K562 (cell line): Measurements from ENCODE around the gene BMPR2. TPM values are rescaled to one million over a fixed set of nuclear protein-coding genes. Genes with fewer than 3 reads are reported as not detected.

Source experiments
- ATAC-seq: fragments of 200-7000 bp; cut with Tn5 transposase; 3 replicates; pipeline ENCODE4 v1.9.1; 2020; ENCODE audit warnings: moderate library complexity
- BruUV-seq: library from RNA; stranded (reverse); fragments of 400-500 nt; replicated peaks from 2 replicates; lab custom pipeline; 2021; lab: Mats Ljungman, UMichigan
- CTCF ChIA-PET: fragments of 300-600 bp; formaldehyde crosslinking; extraction: SDS; loops from one replicate; lab custom pipeline; 2021; ENCODE audit warnings: low intra/inter-chr PET ratio; lab: Yijun Ruan, JAX
- POLR2A ChIA-PET: fragments of 300-600, 350-650 bp; sonication (Branson Sonifier 250); formaldehyde crosslinking; extraction: SDS; loops from one replicate; lab custom pipeline; 2021; ENCODE audit warnings: antibody characterized with exemption, inconsistent platforms; lab: Yijun Ruan, JAX
- DNase-seq, 4 experiments: peaks; one replicate each; pipeline versions ENCODE4 v3.0.0 to v3.0.0-alpha.2; 2011 to 2018; ENCODE audit warnings: low spot score in 3 of 4, mixed read lengths in 3 of 4; ENCODE audit errors: extremely low read depth in 1 of 4
- FAIRE-seq: peaks from 2 replicates; lab custom pipeline; 2011; peaks lifted over from hg19 to GRCh38; lab: Jason Lieb, UNC
- H2AFZ ChIP-seq: 2 replicates; pipeline ENCODE4 v1.6.0; 2011; ENCODE audit warnings: low read depth, low read length, control low read depth, inconsistent platforms
- H3K27ac ChIP-seq: fragments of 200-600 bp; 3 replicates; pipeline ENCODE4 v1.8.0; 2011; ENCODE audit warnings: low read depth, mild to moderate bottlenecking, control low read depth, inconsistent platforms, low read length, moderate library complexity, mixed read lengths; ENCODE audit errors: extremely low read depth
- H3K27me3 ChIP-seq, 2 experiments: fragments of 300-600 bp in 1 of 2; 2 replicates in 1 of 2; 3 replicates in 1 of 2; pipeline versions ENCODE4 v1.6.0 to v1.8.0; 2011; ENCODE audit warnings: inconsistent platforms in 2 of 2, low read length in 2 of 2, mild to moderate bottlenecking in 1 of 2, mixed read lengths in 1 of 2, moderate library complexity in 1 of 2; ENCODE audit not compliant: control insufficient read depth in 2 of 2, insufficient read depth in 2 of 2
- H3K36me3 ChIP-seq: fragments of 300-600 bp; 3 replicates; pipeline ENCODE4 v1.8.0; 2011; ENCODE audit warnings: mild to moderate bottlenecking, low read length, inconsistent platforms; ENCODE audit not compliant: control insufficient read depth, insufficient read depth
- H3K4me1 ChIP-seq, 2 experiments: fragments of 200-600 bp in 1 of 2; replicated peaks in 1 of 2; 2 replicates in 1 of 2; 3 replicates in 1 of 2; pipeline versions ENCODE4 v1.5.1 to v1.8.0; 2011; ENCODE audit warnings: inconsistent platforms in 2 of 2, low read length in 2 of 2, mild to moderate bottlenecking in 1 of 2, mixed read lengths in 1 of 2, moderate library complexity in 1 of 2; ENCODE audit not compliant: control insufficient read depth in 2 of 2, insufficient read depth in 2 of 2
- H3K4me2 ChIP-seq: 2 replicates; pipeline ENCODE4 v1.6.1; 2011; ENCODE audit warnings: low read length, control low read depth, inconsistent platforms, mixed read lengths; ENCODE audit not compliant: insufficient read depth
- H3K4me3 ChIP-seq: fragments of 200-600 bp; sonication (generic), shearing (Covaris generic); 2 replicates; pipeline ENCODE4 v1.5.1; 2016; ENCODE audit warnings: control low read depth, inconsistent platforms
- H3K79me2 ChIP-seq: fragments of 200-600 bp; 3 replicates; pipeline ENCODE4 v1.8.0; 2011; ENCODE audit warnings: low read length, inconsistent platforms; ENCODE audit not compliant: control insufficient read depth, insufficient read depth
- H3K9ac ChIP-seq, 2 experiments: 2 replicates each; pipeline versions ENCODE4 v1.6.0 to v1.6.1; 2011; ENCODE audit warnings: low read depth in 2 of 2, low read length in 2 of 2, control low read depth in 1 of 2, inconsistent platforms in 1 of 2, mild to moderate bottlenecking in 1 of 2, mixed read lengths in 1 of 2; ENCODE audit not compliant: insufficient read depth in 1 of 2
- H3K9me1 ChIP-seq: one replicate; pipeline ENCODE4 v1.6.0; 2011; ENCODE audit warnings: inconsistent platforms, mild to moderate bottlenecking, low read length, moderate library complexity; ENCODE audit not compliant: control insufficient read depth, insufficient read depth
- H3K9me3 ChIP-seq: replicated peaks from 2 replicates; pipeline ENCODE4 v1.5.1; 2011; ENCODE audit warnings: low read depth, low read length, inconsistent platforms; ENCODE audit not compliant: control insufficient read depth, insufficient read depth
- H4K20me1 ChIP-seq: replicated peaks from 2 replicates; pipeline ENCODE4 v1.6.1; 2011; ENCODE audit warnings: low read length, inconsistent platforms, mixed read lengths; ENCODE audit not compliant: control insufficient read depth, insufficient read depth
- ARID2 ChIP-seq: fragments of 450-650 bp; IDR thresholded peaks from 2 replicates; pipeline ENCODE4 v1.6.1; 2017; ENCODE audit warnings: antibody characterized with exemption, mild to moderate bottlenecking
- JUND ChIP-seq, 2 experiments: IDR thresholded peaks; 2 replicates in 1 of 2; 3 replicates in 1 of 2; pipeline ENCODE4 v1.6.1; 2011; ENCODE audit warnings: borderline replicate concordance in 2 of 2, low read depth in 2 of 2, low read length in 2 of 2, improper control_type of control experiment in 1 of 2, missing biosample characterization in 1 of 2, missing genetic modification characterization in 1 of 2, missing genetic modification reagents in 1 of 2
- POLR2AphosphoS5 ChIP-seq: IDR thresholded peaks from 2 replicates; pipeline ENCODE4 v1.6.1; 2011; ENCODE audit warnings: mild to moderate bottlenecking, low read depth, low read length, moderate library complexity; ENCODE audit not compliant: control insufficient read depth, insufficient read depth
- TEAD1 ChIP-seq, 2 experiments: fragments of 450-650 bp in 1 of 2; sonication (generic) in 1 of 2; formaldehyde crosslinking; IDR thresholded peaks; 2 replicates each; pipeline versions ENCODE4 v1.4.0 to v1.8.0; 2020 to 2022; ENCODE audit warnings: mild to moderate bottlenecking in 2 of 2, missing genetic modification reagents in 1 of 2
- TFAM ChIP-seq: fragments of 250-450 bp; sonication (Bioruptor Pico); conservative IDR thresholded peaks from 2 replicates; pipeline ENCODE4 v1.5.0; 2021; ENCODE audit warnings: mild to moderate bottlenecking, moderate library complexity
- ZEB2 ChIP-seq: fragments of 450-650 bp; IDR thresholded peaks from 2 replicates; pipeline ENCODE4 v1.6.1; 2016
- ZNF197 ChIP-seq: fragments of 200-800 bp; sonication (Bioruptor generic); IDR thresholded peaks from 2 replicates; pipeline ENCODE4 v1.6.1; 2016; ENCODE audit warnings: low read depth, missing genetic modification characterization, missing compliant biosample characterization
- ZNF253 ChIP-seq: fragments of 250-450 bp; sonication (Bioruptor Pico); conservative IDR thresholded peaks from 2 replicates; pipeline ENCODE4 v1.6.1; 2021; ENCODE audit warnings: mild to moderate bottlenecking
- ZNF766 ChIP-seq: fragments of 200-800 bp; sonication (Bioruptor generic); conservative IDR thresholded peaks from 2 replicates; pipeline ENCODE4 v1.6.1; 2016; ENCODE audit warnings: missing genetic modification characterization, missing compliant biosample characterization
- ZNF79 ChIP-seq: fragments of 250-450 bp; sonication (Bioruptor Pico); IDR thresholded peaks from 2 replicates; pipeline ENCODE4 v1.4.0; 2020; ENCODE audit warnings: low read depth, mild to moderate bottlenecking, moderate library complexity
- WGBS: fragments of 100-300 bp; shearing (Covaris generic); methylation state at CpG from one replicate; pipeline ENCODE4 v1.1.6; 2016; ENCODE audit warnings: low coverage, mixed read lengths; ENCODE audit not compliant: insufficient coverage; ENCODE audit errors: missing lambda C conversion rate; 5-methylcytosine and 5-hydroxymethylcytosine counted together
- in situ Hi-C: fragments of 300-500 bp; cut with MboI; formaldehyde crosslinking; loops from 4 replicates; pipeline ENCODE4 v1.15.0; 2018; ENCODE audit warnings: inconsistent platforms, mixed read lengths
- intact Hi-C: fragments of 100-400 bp; cut with micrococcal nuclease; formaldehyde crosslinking; loops from 2 replicates; pipeline ENCODE4 v1.14.2; 2022
- polyA plus RNA-seq, 8 experiments: library from polyadenylated mRNA; depleted of rRNA in 4 of 8; stranded (reverse) in 5 of 8; unstranded in 3 of 8; fragments of >200 nt; fragmentation: Nextera tagmentation in 2 of 8; fragmentation: Illumina TruSeq in 1 of 8; extraction: Ambion mirVana in 2 of 8; extraction: Trizol in 1 of 8; gene quantifications; 2 replicates each; pipeline versions ENCODE4 v1.2.1 to v1.2.3, GENCODE V29; 2011 to 2014; ENCODE audit warnings: inconsistent platforms in 1 of 8, missing spikeins in 1 of 8
- total RNA-seq, 7 experiments: library from RNA; depleted of rRNA in 6 of 7; stranded (reverse); fragments of >200 nt in 6 of 7; fragmentation: Illumina TruSeq in 2 of 7; extraction: Trizol in 2 of 7; gene quantifications; 2 replicates each; pipeline versions ENCODE4 v1.2.1 to v1.2.3, GENCODE V29; 2011 to 2021; ENCODE audit warnings: low replicate concordance in 1 of 7
- TF ChIP-seq, protein P1 (sequence below), 2 experiments: fragments of 450-650 bp in 1 of 2; sonication (generic) in 1 of 2; formaldehyde crosslinking; conservative IDR thresholded peaks; 2 replicates each; pipeline versions ENCODE4 v1.4.0 to v1.8.1; 2020 to 2022; ENCODE audit warnings: mild to moderate bottlenecking in 1 of 2, missing genetic modification reagents in 1 of 2
- TF ChIP-seq, protein P2 (sequence below), 2 experiments: fragments of 450-650 bp in 1 of 2; sonication (generic) in 1 of 2; formaldehyde crosslinking in 1 of 2; IDR thresholded peaks; 2 replicates each; pipeline versions ENCODE4 v1.7.1 to v1.9.0; 2016 to 2022; ENCODE audit warnings: inconsistent platforms in 1 of 2, mild to moderate bottlenecking in 1 of 2, missing genetic modification reagents in 1 of 2

Gene BMPR2
- total and polyA plus RNA-seq, 9 of the 15 experiments (the other 6 are each of a cell fraction or from before 2014, with no cell fraction given), result 0.73 to 5.0 (median 3.3) TPM

DNA sequence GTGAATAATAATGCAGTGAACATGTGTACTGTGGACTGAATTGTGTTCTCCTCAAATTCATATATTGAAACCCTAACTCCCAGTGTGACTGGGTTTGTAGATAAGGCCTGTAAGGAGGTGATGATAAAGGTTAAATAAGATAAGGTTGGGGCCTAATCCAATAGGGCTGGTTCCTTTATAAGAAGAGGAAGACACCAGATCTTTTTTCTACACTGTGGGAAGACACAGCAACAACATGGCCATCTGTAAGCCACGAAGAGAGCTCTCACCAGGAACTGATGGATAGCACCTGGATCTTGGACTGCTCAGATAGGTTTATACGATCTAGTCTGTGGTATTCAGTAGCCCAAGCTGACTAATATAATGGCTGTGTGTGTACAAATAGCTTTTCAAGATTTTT, 66.8 kb downstream of the BMPR2 start:
- intact Hi-C loops (no loop called here), in situ Hi-C loops (no loop called here)
- Histone ChIP-seq H3K79me2 (no peaks in the 10 kb centered on the region; the same call in 1 of the 3 replicates), H3K4me3 (no peak overlapping the region), H2AFZ (peak overlapping the region; percentile 46), H3K4me1 (peaks cover 0 to 8% of the 10 kb centered on the region in 2 experiments; a peak in 3 of 5 replicates), H3K9me1 (no peaks in the 10 kb centered on the region), H4K20me1 (no peaks in the 10 kb centered on the region), H3K27me3 (no peaks in the 10 kb centered on the region), H3K27ac (peak overlapping the region; percentile 56), H3K4me2 (peak overlapping the region; percentile 40), H3K36me3 (no peaks in the 10 kb centered on the region), H3K9me3 (no peaks in the 10 kb centered on the region), H3K9ac (no peak overlapping the region)
- ChIA-PET CTCF (no interaction called here), POLR2A (interaction anchor here (0.5 to 1.1 kb wide), 2 partner anchors 10 to 158 kb away, joined by 3 read pairs; no protein-coding TSS in a partner anchor)
- DNase-seq (peak; percentile 22 to 58 (median 28)), ATAC-seq (peak; percentile 85), FAIRE-seq (peak; percentile 76)
- BruUV-seq, result no TSS peak
- 0% methylated on average over 2 of the region's 2 CpGs for WGBS
- TF ChIP-seq TFAM (CRISPR knock-in tag), result no peak
- TF ChIP-seq ZEB2, result no peak
- TF ChIP-seq, protein P1, sequence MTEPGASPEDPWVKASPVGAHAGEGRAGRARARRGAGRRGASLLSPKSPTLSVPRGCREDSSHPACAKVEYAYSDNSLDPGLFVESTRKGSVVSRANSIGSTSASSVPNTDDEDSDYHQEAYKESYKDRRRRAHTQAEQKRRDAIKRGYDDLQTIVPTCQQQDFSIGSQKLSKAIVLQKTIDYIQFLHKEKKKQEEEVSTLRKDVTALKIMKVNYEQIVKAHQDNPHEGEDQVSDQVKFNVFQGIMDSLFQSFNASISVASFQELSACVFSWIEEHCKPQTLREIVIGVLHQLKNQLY (CRISPR knock-in tag; conservative IDR thresholded peaks at IDR 0.05), result no peak
- TF ChIP-seq ZNF766 (CRISPR knock-in tag), result no peak
- TF ChIP-seq POLR2AphosphoS5, result no peak
- no peak for TF ChIP-seq ARID2
- TF ChIP-seq, protein P2, sequence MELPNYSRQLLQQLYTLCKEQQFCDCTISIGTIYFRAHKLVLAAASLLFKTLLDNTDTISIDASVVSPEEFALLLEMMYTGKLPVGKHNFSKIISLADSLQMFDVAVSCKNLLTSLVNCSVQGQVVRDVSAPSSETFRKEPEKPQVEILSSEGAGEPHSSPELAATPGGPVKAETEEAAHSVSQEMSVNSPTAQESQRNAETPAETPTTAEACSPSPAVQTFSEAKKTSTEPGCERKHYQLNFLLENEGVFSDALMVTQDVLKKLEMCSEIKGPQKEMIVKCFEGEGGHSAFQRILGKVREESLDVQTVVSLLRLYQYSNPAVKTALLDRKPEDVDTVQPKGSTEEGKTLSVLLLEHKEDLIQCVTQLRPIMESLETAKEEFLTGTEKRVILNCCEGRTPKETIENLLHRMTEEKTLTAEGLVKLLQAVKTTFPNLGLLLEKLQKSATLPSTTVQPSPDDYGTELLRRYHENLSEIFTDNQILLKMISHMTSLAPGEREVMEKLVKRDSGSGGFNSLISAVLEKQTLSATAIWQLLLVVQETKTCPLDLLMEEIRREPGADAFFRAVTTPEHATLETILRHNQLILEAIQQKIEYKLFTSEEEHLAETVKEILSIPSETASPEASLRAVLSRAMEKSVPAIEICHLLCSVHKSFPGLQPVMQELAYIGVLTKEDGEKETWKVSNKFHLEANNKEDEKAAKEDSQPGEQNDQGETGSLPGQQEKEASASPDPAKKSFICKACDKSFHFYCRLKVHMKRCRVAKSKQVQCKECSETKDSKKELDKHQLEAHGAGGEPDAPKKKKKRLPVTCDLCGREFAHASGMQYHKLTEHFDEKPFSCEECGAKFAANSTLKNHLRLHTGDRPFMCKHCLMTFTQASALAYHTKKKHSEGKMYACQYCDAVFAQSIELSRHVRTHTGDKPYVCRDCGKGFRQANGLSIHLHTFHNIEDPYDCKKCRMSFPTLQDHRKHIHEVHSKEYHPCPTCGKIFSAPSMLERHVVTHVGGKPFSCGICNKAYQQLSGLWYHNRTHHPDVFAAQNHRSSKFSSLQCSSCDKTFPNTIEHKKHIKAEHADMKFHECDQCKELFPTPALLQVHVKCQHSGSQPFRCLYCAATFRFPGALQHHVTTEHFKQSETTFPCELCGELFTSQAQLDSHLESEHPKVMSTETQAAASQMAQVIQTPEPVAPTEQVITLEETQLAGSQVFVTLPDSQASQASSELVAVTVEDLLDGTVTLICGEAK (IDR thresholded peaks at IDR 0.05), result no peak
- TF ChIP-seq, protein P2 (CRISPR knock-in tag; IDR thresholded peaks at IDR 0.05), result no peak
- TF ChIP-seq ZNF197 (CRISPR knock-in tag), result no peak
- TF ChIP-seq ZNF253 (CRISPR knock-in tag), result no peak
- no peak for TF ChIP-seq TEAD1 (CRISPR knock-in tag; IDR thresholded peaks at IDR 0.05)
- peak; percentile 36; the same call in 1 of the 2 replicates for TF ChIP-seq JUND (IDR thresholded peaks at IDR 0.05; ENCODE audit: borderline replicate concordance, low read depth, low read length)
- no peak for TF ChIP-seq JUND (tag; IDR thresholded peaks at IDR 0.05; ENCODE audit: borderline replicate concordance, low read depth, low read length)
- TF ChIP-seq ZNF79 (CRISPR knock-in tag), result no peak
